Activated CD4-positive, alpha-beta memory T cell treated with anti-CD3 and anti-CD28 coated beads, Interleukin-2, amount 10 ng/mL, durations not matched to agents 7 days and 5 days (primary cell): Measurements from ENCODE around the gene CKAP5. TPM values are rescaled to one million over a fixed set of nuclear protein-coding genes. Genes with fewer than 3 reads are reported as not detected.
A peak's percentile ranks its signal among the peaks of the same experiment; 100 is the strongest.

Experiments
- CTCF ChIA-PET: fragments of 350-600 bp; sonication (Branson Sonifier 250); formaldehyde crosslinking; loops from one replicate; lab custom pipeline; 2021; ENCODE audit warnings: antibody characterized with exemption, inconsistent platforms; lab: Charles Lee
- POLR2A ChIA-PET: fragments of 350-600 bp; sonication (Branson Sonifier 250); formaldehyde crosslinking; loops from one replicate; lab custom pipeline; 2021; ENCODE audit warnings: antibody characterized with exemption; lab: Charles Lee
- DNase-seq: peaks from one replicate; pipeline ENCODE4 v3.0.0-alpha.2; 2020
- H3K27ac Mint-ChIP-seq: one replicate; pipeline ENCODE4 v1.8.0; 2021; ENCODE audit warnings: mild to moderate bottlenecking, mixed read lengths
- H3K27me3 Mint-ChIP-seq: one replicate; pipeline ENCODE4 v1.8.0; 2021; ENCODE audit warnings: mixed read lengths
- H3K36me3 Mint-ChIP-seq: one replicate; pipeline ENCODE4 v1.8.0; 2021; ENCODE audit warnings: low read depth, mixed read lengths
- H3K4me1 Mint-ChIP-seq: one replicate; pipeline ENCODE4 v1.8.0; 2021; ENCODE audit warnings: mixed read lengths
- H3K4me3 Mint-ChIP-seq: one replicate; pipeline ENCODE4 v1.8.0; 2021; ENCODE audit warnings: mild to moderate bottlenecking, mixed read lengths
- H3K9me3 Mint-ChIP-seq: one replicate; pipeline ENCODE4 v1.8.0; 2021; ENCODE audit warnings: mixed read lengths
- total RNA-seq, 2 experiments: library from RNA; stranded (reverse); gene quantifications; one replicate each; pipeline ENCODE4 v1.2.3, GENCODE V29; 2021

CKAP5 gene
- total RNA-seq, 2 experiments from 2014 or later: 157 to 160 TPM

GRCh38 chr11:46846510-46846830, 390 bp upstream of the CKAP5 start:
- POLR2A ChIA-PET: interaction anchor here (0.9 to 1.3 kb wide), 4 partner anchors 12 to 368 kb away, joined by 3 to 10 read pairs (median 7); partner anchors contain the start of gene DDB2
- Mint-ChIP-seq H3K36me3 (peaks cover 21% of the 10 kb centered on the region), H3K27ac (peak overlapping the region; percentile 93), H3K4me3 (peak overlapping the region; percentile 98), H3K4me1 (peaks cover 44% of the 10 kb centered on the region), H3K9me3 (no peaks in the 10 kb centered on the region), H3K27me3 (peaks cover 2% of the 10 kb centered on the region)
- DNase-seq: no peak
- CTCF ChIA-PET: interaction anchor here (0.6 to 1.1 kb wide), 5 partner anchors 9 to 366 kb away, joined by 3 to 5 read pairs (median 3); no protein-coding TSS in a partner anchor

- Mint-ChIP-seq H3K9me3 (no peaks in the 10 kb centered on the region), H3K27me3 (peaks cover 2% of the 10 kb centered on the region)
Observed at GRCh38 chr11:46845440-46845739, 690 bp downstream of the CKAP5 start.

GRCh38 chr11:46840116-46840515, 6.0 kb downstream of the CKAP5 start:
- Mint-ChIP-seq H3K27me3 (no peaks in the 10 kb centered on the region), H3K9me3 (no peaks in the 10 kb centered on the region), H3K4me3 (no peak overlapping the region), H3K4me1 (peaks cover 39% of the 10 kb centered on the region), H3K36me3 (peaks cover 37% of the 10 kb centered on the region), H3K27ac (no peak overlapping the region)
- ChIA-PET CTCF (no interaction called here), POLR2A (no interaction called here)
- DNase-seq: no peak

More at GRCh38 chr11:46845440-46845739, 690 bp downstream of the CKAP5 start:
- H3K36me3 Mint-ChIP-seq: peaks cover 23% of the 10 kb centered on the region
- no peak for DNase-seq
- H3K4me3 Mint-ChIP-seq: peak overlapping the region; percentile 78
- ChIA-PET POLR2A (interaction anchor here (1.0 to 2.2 kb wide), 5 partner anchors 10 to 369 kb away, joined by 4 to 11 read pairs (median 6); partner anchors contain the start of genes AMBRA1 and DDB2), CTCF (no interaction called here)
- peaks cover 46% of the 10 kb centered on the region for H3K4me1 Mint-ChIP-seq
- H3K27ac Mint-ChIP-seq: peak overlapping the region; percentile 62

GRCh38 chr11:46838501-46838900, 7.6 kb downstream of the CKAP5 start:
- no peaks in the 10 kb centered on the region for H3K27me3 Mint-ChIP-seq
- POLR2A ChIA-PET: interaction anchor here (1.7 kb wide), 1 partner anchor 11 kb away, joined by 6 read pairs; no protein-coding TSS in a partner anchor
- peaks cover 25% of the 10 kb centered on the region for H3K4me1 Mint-ChIP-seq
- peaks cover 32% of the 10 kb centered on the region for H3K36me3 Mint-ChIP-seq
- no peak for DNase-seq
- no peaks in the 10 kb centered on the region for H3K9me3 Mint-ChIP-seq
- H3K27ac Mint-ChIP-seq: no peak overlapping the region
- CTCF ChIA-PET: no interaction called here
- H3K4me3 Mint-ChIP-seq: no peak overlapping the region

GRCh38 chr11:46837860-46838259, 8.2 kb downstream of the CKAP5 start:
- H3K27me3 Mint-ChIP-seq: no peaks in the 10 kb centered on the region
- CTCF ChIA-PET: interaction anchor here (1.0 kb wide), 1 partner anchor 488 kb away, joined by 3 read pairs; no protein-coding TSS in a partner anchor
- peaks cover 19% of the 10 kb centered on the region for H3K4me1 Mint-ChIP-seq
- no peaks in the 10 kb centered on the region for H3K9me3 Mint-ChIP-seq
- H3K36me3 Mint-ChIP-seq: peaks cover 25% of the 10 kb centered on the region
- no peak overlapping the region for H3K4me3 Mint-ChIP-seq
- POLR2A ChIA-PET: interaction anchor here (0.7 to 1.7 kb wide), 2 partner anchors 11 to 19 kb away, joined by 3 to 6 read pairs; no protein-coding TSS in a partner anchor
- no peak overlapping the region for H3K27ac Mint-ChIP-seq
- no peak for DNase-seq

- Mint-ChIP-seq H3K27ac (no peak overlapping the region), H3K9me3 (no peaks in the 10 kb centered on the region), H3K4me3 (no peak overlapping the region), H3K27me3 (no peaks in the 10 kb centered on the region), H3K4me1 (peaks cover 12% of the 10 kb centered on the region), H3K36me3 (peaks cover 23% of the 10 kb centered on the region)
- CTCF ChIA-PET: interaction anchor here (1.0 kb wide), 1 partner anchor 487 kb away, joined by 3 read pairs; no protein-coding TSS in a partner anchor
- POLR2A ChIA-PET: no interaction called here
- no peak for DNase-seq
Observed at GRCh38 chr11:46836870-46837269, 9.2 kb downstream of the CKAP5 start.

- H3K27me3 Mint-ChIP-seq: no peaks in the 10 kb centered on the region
- DNase-seq: no peak
- POLR2A ChIA-PET: no interaction called here
- H3K27ac Mint-ChIP-seq: no peak overlapping the region
- H3K4me3 Mint-ChIP-seq: no peak overlapping the region
- CTCF ChIA-PET: no interaction called here
- no peaks in the 10 kb centered on the region for H3K9me3 Mint-ChIP-seq
- peaks cover 22% of the 10 kb centered on the region for H3K36me3 Mint-ChIP-seq
- peaks cover 11% of the 10 kb centered on the region for H3K4me1 Mint-ChIP-seq
Observed at GRCh38 chr11:46836431-46836830, 9.6 kb downstream of the CKAP5 start.

- peaks cover 24% of the 10 kb centered on the region for H3K36me3 Mint-ChIP-seq
- H3K27ac Mint-ChIP-seq: no peak overlapping the region
- H3K4me1 Mint-ChIP-seq: peaks cover 11% of the 10 kb centered on the region
- POLR2A ChIA-PET: interaction anchor here (0.6 kb wide), 1 partner anchor 378 kb away, joined by 3 read pairs; no protein-coding TSS in a partner anchor
- no peak for DNase-seq
- H3K4me3 Mint-ChIP-seq: no peak overlapping the region
- CTCF ChIA-PET: no interaction called here
- H3K9me3 Mint-ChIP-seq: no peaks in the 10 kb centered on the region
- no peaks in the 10 kb centered on the region for H3K27me3 Mint-ChIP-seq
Observed at GRCh38 chr11:46835897-46836296, 10.2 kb downstream of the CKAP5 start.

- H3K27ac Mint-ChIP-seq: no peak overlapping the region
- no peaks in the 10 kb centered on the region for H3K27me3 Mint-ChIP-seq
- no peak for DNase-seq
- H3K9me3 Mint-ChIP-seq: no peaks in the 10 kb centered on the region
- H3K36me3 Mint-ChIP-seq: peaks cover 26% of the 10 kb centered on the region
- ChIA-PET CTCF (no interaction called here), POLR2A (interaction anchor here (1.1 kb wide), 1 partner anchor 10 kb away, joined by 4 read pairs; no protein-coding TSS in a partner anchor)
- H3K4me3 Mint-ChIP-seq: no peak overlapping the region
- peaks cover 11% of the 10 kb centered on the region for H3K4me1 Mint-ChIP-seq
Observed at GRCh38 chr11:46834821-46835220, 11.3 kb downstream of the CKAP5 start.

GRCh38 chr11:46832511-46833214, 13.4 kb downstream of the CKAP5 start:
- ChIA-PET POLR2A (no interaction called here), CTCF (no interaction called here)
- Mint-ChIP-seq H3K4me1 (peaks cover 8% of the 10 kb centered on the region), H3K36me3 (peaks cover 24% of the 10 kb centered on the region), H3K9me3 (no peaks in the 10 kb centered on the region), H3K27ac (no peak overlapping the region), H3K27me3 (no peaks in the 10 kb centered on the region), H3K4me3 (no peak overlapping the region)
- DNase-seq: no peak

GRCh38 chr11:46827995-46828394, 18.1 kb downstream of the CKAP5 start:
- CTCF ChIA-PET: interaction anchor here (0.8 kb wide), 1 partner anchor 211 kb away, joined by 4 read pairs; the partner anchor contains the start of genes ATG13 and HARBI1
- Mint-ChIP-seq H3K36me3 (peaks cover 19% of the 10 kb centered on the region), H3K27ac (no peak overlapping the region), H3K4me3 (no peak overlapping the region), H3K4me1 (peaks cover 23% of the 10 kb centered on the region), H3K9me3 (no peaks in the 10 kb centered on the region), H3K27me3 (no peaks in the 10 kb centered on the region)
- DNase-seq: no peak
- POLR2A ChIA-PET: interaction anchor here (1.4 to 1.7 kb wide), 2 partner anchors 19 to 127 kb away, joined by 4 to 10 read pairs; partner anchors contain the start of genes CKAP5 and ZNF408

GRCh38 chr11:46826310-46827044, 19.6 kb downstream of the CKAP5 start:
- H3K9me3 Mint-ChIP-seq: no peaks in the 10 kb centered on the region
- peaks cover 17% of the 10 kb centered on the region for H3K36me3 Mint-ChIP-seq
- peaks cover 23% of the 10 kb centered on the region for H3K4me1 Mint-ChIP-seq
- DNase-seq: peak; percentile 75
- POLR2A ChIA-PET: interaction anchor here (1.0 to 2.1 kb wide), 3 partner anchors 12 to 20 kb away, joined by 6 to 11 read pairs (median 10); partner anchors contain the start of gene CKAP5
- no peaks in the 10 kb centered on the region for H3K27me3 Mint-ChIP-seq
- CTCF ChIA-PET: interaction anchor here (0.9 to 1.4 kb wide), 4 partner anchors 14 to 628 kb away, joined by 3 to 4 read pairs (median 3); no protein-coding TSS in a partner anchor
- H3K4me3 Mint-ChIP-seq: peak overlapping the region; percentile 59
- H3K27ac Mint-ChIP-seq: no peak overlapping the region
